ENCODE measurements around the gene ABLIM3.

DNA sequence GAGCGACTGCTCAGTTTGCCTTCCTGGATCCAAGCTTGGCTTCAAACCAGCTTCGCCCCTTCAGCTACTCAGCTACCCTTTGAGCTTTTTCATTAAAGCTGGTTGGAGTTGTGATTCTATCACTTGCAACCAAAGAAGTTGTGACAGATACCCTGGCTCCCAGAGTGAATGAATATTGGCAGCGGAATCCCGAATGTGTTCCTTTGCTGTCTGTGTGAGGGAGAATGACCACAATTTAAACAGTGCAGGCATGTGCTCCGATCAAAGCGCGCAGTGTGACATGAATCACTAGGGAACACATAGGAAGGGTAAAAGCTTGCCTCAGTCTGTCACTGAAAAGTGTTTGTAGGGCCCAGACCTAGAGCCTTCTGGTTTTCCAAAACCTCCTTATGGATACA, 123.8 kb downstream of the ABLIM3 start:
- TF ChIP-seq, protein P1, sequence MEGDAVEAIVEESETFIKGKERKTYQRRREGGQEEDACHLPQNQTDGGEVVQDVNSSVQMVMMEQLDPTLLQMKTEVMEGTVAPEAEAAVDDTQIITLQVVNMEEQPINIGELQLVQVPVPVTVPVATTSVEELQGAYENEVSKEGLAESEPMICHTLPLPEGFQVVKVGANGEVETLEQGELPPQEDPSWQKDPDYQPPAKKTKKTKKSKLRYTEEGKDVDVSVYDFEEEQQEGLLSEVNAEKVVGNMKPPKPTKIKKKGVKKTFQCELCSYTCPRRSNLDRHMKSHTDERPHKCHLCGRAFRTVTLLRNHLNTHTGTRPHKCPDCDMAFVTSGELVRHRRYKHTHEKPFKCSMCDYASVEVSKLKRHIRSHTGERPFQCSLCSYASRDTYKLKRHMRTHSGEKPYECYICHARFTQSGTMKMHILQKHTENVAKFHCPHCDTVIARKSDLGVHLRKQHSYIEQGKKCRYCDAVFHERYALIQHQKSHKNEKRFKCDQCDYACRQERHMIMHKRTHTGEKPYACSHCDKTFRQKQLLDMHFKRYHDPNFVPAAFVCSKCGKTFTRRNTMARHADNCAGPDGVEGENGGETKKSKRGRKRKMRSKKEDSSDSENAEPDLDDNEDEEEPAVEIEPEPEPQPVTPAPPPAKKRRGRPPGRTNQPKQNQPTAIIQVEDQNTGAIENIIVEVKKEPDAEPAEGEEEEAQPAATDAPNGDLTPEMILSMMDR (IDR thresholded peaks at IDR 0.05): no peak
- no peak for TF ChIP-seq POLR2A (IDR thresholded peaks at IDR 0.05)

Data from Peyer's patch (tissue), 4 donors.